Liver (tissue), 3 donors: ENCODE results near the gene COQ8B.

Source experiments
- CTCF ChIP-seq: fragments of 150-350 bp; IDR thresholded peaks from 2 replicates; pipeline ENCODE4 v1.5.1; 2017; ENCODE audit warnings: improper control_type of control experiment, low read depth, low read length; ENCODE audit not compliant: missing input control
- GABPA ChIP-seq, 2 donors: IDR thresholded peaks in 1 of 2; conservative IDR thresholded peaks in 1 of 2; 2 replicates each; pipeline ENCODE4 v1.6.1; 2016; ENCODE audit warnings: antibody characterized with exemption in 2 of 2, mild to moderate bottlenecking in 1 of 2, moderate library complexity in 1 of 2
- RXRA ChIP-seq, 2 donors: IDR thresholded peaks; 2 replicates each; pipeline ENCODE4 v1.6.1; 2017 to 2018; ENCODE audit warnings: antibody characterized with exemption in 2 of 2, mild to moderate bottlenecking in 1 of 2
- SP1 ChIP-seq: IDR thresholded peaks from 2 replicates; pipeline ENCODE4 v1.6.1; 2018; ENCODE audit warnings: antibody characterized with exemption, mild to moderate bottlenecking
- TAF1 ChIP-seq: conservative IDR thresholded peaks from 2 replicates; pipeline ENCODE4 v1.6.1; 2016; ENCODE audit warnings: antibody characterized with exemption, mild to moderate bottlenecking
- YY1 ChIP-seq: IDR thresholded peaks from 2 replicates; pipeline ENCODE4 v1.6.1; 2016; ENCODE audit warnings: antibody characterized with exemption, mild to moderate bottlenecking
- TF ChIP-seq, protein P1 (sequence below): IDR thresholded peaks from 2 replicates; pipeline ENCODE4 v1.6.1; 2016; ENCODE audit warnings: antibody characterized with exemption
- donor health status: healthy.
- donor health status: healthy.

DNA sequence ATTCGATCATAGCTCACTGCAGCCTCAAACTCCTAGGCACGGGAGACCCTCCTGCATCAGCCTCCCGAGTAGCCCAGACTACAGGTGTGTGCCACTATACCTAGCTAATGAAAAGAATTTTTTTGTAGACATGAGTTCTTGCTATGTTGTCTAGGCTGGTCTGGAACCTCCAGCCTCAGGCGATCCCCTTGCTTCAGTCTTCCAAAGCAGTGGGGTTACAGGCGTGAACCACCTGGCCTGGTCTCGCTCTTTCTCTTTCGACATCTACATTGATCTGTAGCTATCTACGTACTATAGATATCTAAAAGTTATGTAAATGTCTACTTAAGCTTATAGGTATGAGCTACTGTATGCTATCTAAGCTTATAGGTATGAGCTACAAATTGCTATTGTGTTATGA lies 58.7 kb downstream of the COQ8B start:
- TF ChIP-seq CTCF (no peak), RXRA (IDR thresholded peaks at IDR 0.05) (no peak), SP1 (no peak), TAF1 (no peak), YY1 (no peak), GABPA (IDR thresholded peaks at IDR 0.05 in 1 of 2, conservative IDR thresholded peaks at IDR 0.05 in 1 of 2) (no peak)
- TF ChIP-seq, protein P1, sequence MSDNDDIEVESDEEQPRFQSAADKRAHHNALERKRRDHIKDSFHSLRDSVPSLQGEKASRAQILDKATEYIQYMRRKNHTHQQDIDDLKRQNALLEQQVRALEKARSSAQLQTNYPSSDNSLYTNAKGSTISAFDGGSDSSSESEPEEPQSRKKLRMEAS, result no peak
